A375 (cell line): ENCODE measurements around the gene THRSP. TPM values are rescaled to one million over a fixed set of nuclear protein-coding genes. Genes with fewer than 3 reads are reported as not detected.

Experiments
- total RNA-seq: library from RNA; depleted of rRNA; stranded (reverse); fragments of >200 nt; shearing (Covaris generic); gene quantifications from 2 replicates; pipeline ENCODE4 v1.2.3, GENCODE V29; 2014; rRNA removed

Gene THRSP
- total RNA-seq: not detected in 2 replicates

GRCh38 chr11:78063440-78064181 lies at the start of gene THRSP:
Gene THRSP, plus strand, starts transcription at chr11:78063861. Its CDS starts 21 bp downstream, at chr11:78063882.

GRCh38 chr11:78022397-78023396 lies 41.0 kb upstream of the THRSP start, which contains the start of gene KCTD14:
Gene KCTD14, minus strand, starts transcription at chr11:78023276. Its CDS starts 27 bp downstream, at chr11:78023249.

GRCh38 chr11:78079232-78080083 lies 15.8 kb downstream of the THRSP start, which contains the start of gene NDUFC2:
Gene NDUFC2, minus strand, starts transcription at chr11:78079862. Its CDS starts 118 bp downstream, at chr11:78079744.

Other genes starting within 250 kb of the THRSP start
- 42.4 and 58.8 TPM in 2 replicates for gene RSF1, start 243.1 kb upstream of the THRSP start, total RNA-seq
- gene AAMDC, start 242.7 kb upstream of the THRSP start, total RNA-seq: 13.8 and 19.3 TPM in 2 replicates
- gene INTS4, start 69.2 kb upstream of the THRSP start, total RNA-seq: 30.2 and 43.2 TPM in 2 replicates
- gene KCTD14, start 40.6 kb upstream of the THRSP start, total RNA-seq: not detected in 2 replicates
- gene NDUFC2, start 16.0 kb downstream of the THRSP start, total RNA-seq: 85.2 and 136 TPM in 2 replicates
- 54.2 and 63.7 TPM in 2 replicates for gene ALG8, start 75.8 kb downstream of the THRSP start, total RNA-seq
- gene KCTD21, start 124.8 kb downstream of the THRSP start, total RNA-seq: 3.7 TPM in 2 replicates
- 3.1 and 3.4 TPM in 2 replicates for gene USP35, start 125.1 kb downstream of the THRSP start, total RNA-seq